GM12892 (cell line): Measurements from ENCODE around the gene POU2F3. TPM values are rescaled to one million over a fixed set of nuclear protein-coding genes. Genes with fewer than 3 reads are reported as not detected.

ENCODE experiments used
- DNase-seq: peaks from one replicate; pipeline ENCODE4 v3.0.0; 2011; ENCODE audit not compliant: insufficient read length
- FAIRE-seq: peaks from 2 replicates; lab custom pipeline; 2011; peaks lifted over from hg19 to GRCh38; lab: Jason Lieb, UNC
- POLR2A ChIP-seq: IDR thresholded peaks from 2 replicates; pipeline ENCODE4 v1.6.1; 2011; ENCODE audit warnings: low read depth, low read length, control low read depth
- POLR2AphosphoS5 ChIP-seq: IDR thresholded peaks from 2 replicates; pipeline ENCODE4 v1.6.1; 2011; ENCODE audit warnings: low read depth, low read length, control low read depth
- TAF1 ChIP-seq: IDR thresholded peaks from 2 replicates; pipeline ENCODE4 v1.6.1; 2011; ENCODE audit warnings: low read depth, mild to moderate bottlenecking, control low read depth, low read length, borderline replicate concordance
- polyA plus RNA-seq: library from polyadenylated mRNA; unstranded; fragments of >200 nt; gene quantifications from one replicate; pipeline ENCODE4 v1.2.1, GENCODE V29; 2012; ENCODE audit warnings: missing spikeins, inconsistent platforms; ENCODE audit not compliant: missing spikeins

Gene POU2F3
- polyA plus RNA-seq = 0.68 TPM

DNA sequence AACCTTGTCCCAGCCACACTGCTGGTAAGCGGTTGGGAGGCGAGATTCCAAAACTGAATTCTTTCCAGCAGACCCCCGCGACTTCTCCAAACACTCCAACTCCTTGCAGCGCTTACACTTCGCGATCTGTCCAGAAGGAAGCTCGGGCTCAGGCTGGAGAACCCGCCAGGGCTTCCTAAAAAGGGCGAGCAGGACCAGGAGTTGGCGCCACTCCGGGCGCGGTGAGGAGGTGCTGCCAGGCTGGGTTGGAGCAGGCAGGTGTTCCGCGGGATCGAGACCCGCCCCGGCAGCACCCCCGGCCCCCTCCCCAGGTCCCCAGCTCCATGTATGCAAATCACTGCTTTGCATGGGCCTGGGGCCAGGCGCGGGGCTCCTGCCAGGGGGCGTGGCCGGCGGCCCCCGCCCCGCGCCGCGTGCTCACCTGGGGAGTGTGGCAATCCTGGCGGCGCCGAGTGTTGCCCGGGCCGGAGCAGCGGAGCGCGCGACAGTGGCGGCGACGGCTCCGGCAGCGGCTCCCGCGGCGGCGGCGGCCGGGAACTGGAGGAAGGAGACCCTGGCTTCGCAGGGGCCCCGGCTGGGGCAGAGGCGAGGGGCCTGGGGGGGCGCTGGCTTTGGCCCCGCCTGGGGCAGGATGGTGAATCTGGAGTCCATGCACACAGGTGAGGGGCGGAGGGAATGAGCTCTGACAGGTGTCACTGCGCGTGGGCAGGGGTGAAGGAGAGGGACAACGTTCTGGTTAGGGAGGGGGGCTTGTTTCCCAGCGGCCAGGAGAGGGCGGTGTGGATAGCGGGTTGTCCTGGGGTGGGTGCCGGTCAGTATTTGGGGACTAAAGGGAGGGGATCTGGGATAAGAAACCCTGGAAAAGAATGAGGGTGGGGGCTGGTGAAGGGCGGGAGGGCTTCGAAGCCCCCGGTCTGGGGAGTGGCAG lies at the start of gene POU2F3:
TSS of gene POU2F3 (plus strand) at position 428 of the 928 bp plus-strand sequence. CDS start at position 632, 204 bp downstream.
- TF ChIP-seq POLR2A = no peak
- TF ChIP-seq TAF1 = no peak
- no peak for TF ChIP-seq POLR2AphosphoS5
- no peak for DNase-seq
- FAIRE-seq = no peak

GRCh38 chr11:120191058-120191457 lies 48.9 kb upstream of the POU2F3 start:
- no peak for FAIRE-seq
- no peak for TF ChIP-seq POLR2AphosphoS5
- no peak for TF ChIP-seq POLR2A
- no peak for TF ChIP-seq TAF1

DNA sequence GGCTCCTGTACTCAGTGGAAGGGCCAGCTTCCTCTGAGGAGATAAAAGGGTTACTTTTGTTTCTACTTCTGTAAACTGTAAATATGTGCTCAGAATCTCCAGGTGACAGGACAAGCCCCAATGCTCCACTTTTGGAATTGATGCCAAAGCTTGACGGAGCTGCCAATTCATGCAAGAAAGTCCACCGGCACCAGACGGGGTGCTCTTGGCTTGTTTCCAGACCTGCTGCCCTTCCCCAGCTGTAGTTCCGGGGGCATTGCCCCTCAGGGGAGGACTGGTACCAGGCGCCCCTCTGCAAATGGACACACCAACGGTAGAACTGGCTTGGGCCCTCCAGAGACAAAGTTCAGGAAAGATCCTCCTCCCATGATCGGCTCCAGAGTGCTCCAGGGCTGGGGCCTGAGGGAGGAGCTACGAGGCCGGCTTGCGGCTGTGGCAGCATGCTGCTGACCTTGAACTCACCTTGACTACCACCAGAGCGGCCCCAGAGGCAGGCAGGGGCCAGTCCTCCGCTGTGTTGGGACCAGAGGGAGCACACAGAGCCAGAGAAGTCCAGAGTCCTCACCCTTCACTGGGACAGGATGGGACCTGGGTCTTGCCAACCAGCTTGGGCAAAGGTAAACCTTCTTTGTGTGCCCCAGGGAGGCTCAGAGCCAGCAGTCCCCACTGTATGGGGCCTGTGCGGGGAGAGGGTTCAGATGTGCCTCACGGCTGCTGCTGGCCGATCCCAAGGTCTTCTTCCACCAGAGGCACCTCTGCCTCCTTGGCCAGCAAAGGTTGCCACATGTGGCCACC lies 46.9 kb upstream of the POU2F3 start:
- TF ChIP-seq TAF1 (no peak), POLR2AphosphoS5 (no peak), POLR2A (no peak)
- no peak for DNase-seq
- no peak for FAIRE-seq

More at GRCh38 chr11:120191058-120191457, 48.9 kb upstream of the POU2F3 start:
- no peak for DNase-seq

DNA sequence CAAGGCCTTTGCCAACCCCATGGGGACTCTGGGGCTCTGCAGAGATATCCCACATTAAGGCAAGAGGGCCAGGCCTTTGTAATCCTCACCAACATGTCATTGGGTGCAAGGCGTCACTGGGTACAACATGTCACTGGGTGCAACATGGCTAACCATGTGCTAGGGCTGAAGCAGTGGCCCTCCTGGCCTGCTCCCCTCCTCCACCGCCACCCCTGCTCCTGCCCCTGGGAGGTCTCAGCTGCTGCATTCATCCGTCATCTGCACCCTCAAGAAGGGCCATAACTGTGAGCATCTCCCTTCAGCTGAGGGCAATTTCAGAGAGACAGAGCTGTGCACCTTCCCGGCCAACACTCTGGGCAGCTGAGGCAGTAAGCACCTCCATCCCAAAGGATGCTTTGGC lies 45.8 kb upstream of the POU2F3 start:
- TF ChIP-seq POLR2AphosphoS5 (no peak), POLR2A (no peak), TAF1 (no peak)
- DNase-seq (no peak), FAIRE-seq (no peak)

- TF ChIP-seq POLR2A = no peak
- no peak for FAIRE-seq
- DNase-seq = no peak
These were observed 44.2 kb upstream of the POU2F3 start for GRCh38 chr11:120195601-120196320.

DNA sequence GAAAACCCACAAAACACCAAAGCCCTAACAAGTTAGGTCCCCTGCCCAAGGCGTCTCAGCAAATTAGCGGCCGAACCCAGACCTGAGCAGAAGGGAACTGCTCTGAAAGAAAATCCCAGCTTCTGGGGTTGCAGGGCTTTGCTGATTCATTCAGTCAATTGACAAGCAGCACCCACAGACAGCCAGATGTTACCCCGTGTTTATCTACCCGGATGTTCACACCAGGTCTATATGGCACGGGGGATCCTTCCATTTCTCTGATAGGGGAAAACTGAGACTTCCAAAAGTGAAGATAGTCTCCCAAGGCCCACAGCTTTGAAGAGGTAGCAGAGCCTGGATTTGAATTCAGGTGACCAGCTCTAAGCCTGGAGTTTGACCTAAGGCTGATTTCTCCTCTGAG lies 43.1 kb upstream of the POU2F3 start:
- no peak for FAIRE-seq
- DNase-seq = no peak
- no peak for TF ChIP-seq POLR2A
- TF ChIP-seq POLR2AphosphoS5 = no peak
- no peak for TF ChIP-seq TAF1

- DNase-seq = no peak
- no peak for FAIRE-seq
- no peak for TF ChIP-seq POLR2A
- no peak for TF ChIP-seq TAF1
- no peak for TF ChIP-seq POLR2AphosphoS5
These were observed 42.6 kb upstream of the POU2F3 start for GRCh38 chr11:120197251-120197891.

DNA sequence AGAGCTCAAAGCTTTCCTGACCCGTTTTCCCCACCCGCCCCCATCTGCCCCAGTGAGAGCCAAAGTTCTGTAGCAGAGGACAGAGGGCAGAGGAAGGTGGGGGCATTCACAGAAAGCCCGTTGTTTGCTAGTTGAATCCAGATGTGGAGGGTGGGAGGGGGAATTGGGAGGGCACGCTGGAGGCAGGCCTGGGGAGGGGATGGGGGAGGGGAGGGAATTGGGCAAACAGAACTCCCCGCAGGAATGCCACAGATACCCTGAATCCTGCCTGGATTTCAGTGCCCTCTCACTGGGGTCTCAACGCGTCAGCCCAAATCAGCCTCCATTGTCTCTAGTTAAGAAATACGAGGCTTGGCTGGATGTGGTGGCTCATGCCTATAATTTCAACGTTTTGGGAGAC lies 42.0 kb upstream of the POU2F3 start:
- TF ChIP-seq POLR2AphosphoS5 (no peak), POLR2A (no peak), TAF1 (no peak)
- FAIRE-seq (no peak), DNase-seq (no peak)

DNA sequence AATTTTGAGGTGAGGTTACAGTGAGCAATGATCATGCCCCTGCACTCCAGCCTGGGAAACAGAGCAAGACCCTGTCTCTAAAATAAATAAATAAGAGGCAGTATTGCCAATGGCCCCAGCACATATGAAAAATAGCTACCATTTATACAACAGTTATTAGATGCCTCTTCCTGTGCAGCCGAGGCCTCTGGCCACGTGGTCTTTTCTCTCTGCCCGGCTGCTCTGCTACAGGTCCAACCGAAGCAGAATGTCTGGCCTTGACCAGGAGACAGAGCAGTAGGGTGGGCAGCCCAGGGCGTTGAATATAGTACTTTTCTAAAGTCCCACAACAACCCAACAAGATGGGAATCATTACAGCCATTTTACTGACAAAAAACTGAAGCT lies 41.5 kb upstream of the POU2F3 start:
- DNase-seq (no peak), FAIRE-seq (no peak)
- TF ChIP-seq POLR2AphosphoS5 (no peak), TAF1 (no peak), POLR2A (no peak)

GRCh38 chr11:120198787-120199469 lies 41.0 kb upstream of the POU2F3 start:
- FAIRE-seq (no peak), DNase-seq (no peak)
- no peak for TF ChIP-seq POLR2AphosphoS5
- no peak for TF ChIP-seq TAF1
- TF ChIP-seq POLR2A = no peak
